Neural progenitor cell (in vitro differentiated cells): Measurements from ENCODE around the gene IER5.
"Not testable (repeated sequence)": the region's sequence is repeated elsewhere in the genome, so short reads cannot be mapped to it uniquely, and the experiment has no call there.

Source experiments
- CTCF ChIP-seq: fragments of 200-600 bp; sonication (generic); IDR thresholded peaks from 2 replicates; pipeline ENCODE4 v1.5.1; 2017; ENCODE audit warnings: antibody characterized with exemption, mild to moderate bottlenecking
- EZH2 ChIP-seq: fragments of 200-600 bp; sonication (generic); IDR thresholded peaks from 2 replicates; pipeline ENCODE4 v1.6.1; 2017; ENCODE audit warnings: antibody characterized with exemption, mild to moderate bottlenecking, moderate library complexity

DNA sequence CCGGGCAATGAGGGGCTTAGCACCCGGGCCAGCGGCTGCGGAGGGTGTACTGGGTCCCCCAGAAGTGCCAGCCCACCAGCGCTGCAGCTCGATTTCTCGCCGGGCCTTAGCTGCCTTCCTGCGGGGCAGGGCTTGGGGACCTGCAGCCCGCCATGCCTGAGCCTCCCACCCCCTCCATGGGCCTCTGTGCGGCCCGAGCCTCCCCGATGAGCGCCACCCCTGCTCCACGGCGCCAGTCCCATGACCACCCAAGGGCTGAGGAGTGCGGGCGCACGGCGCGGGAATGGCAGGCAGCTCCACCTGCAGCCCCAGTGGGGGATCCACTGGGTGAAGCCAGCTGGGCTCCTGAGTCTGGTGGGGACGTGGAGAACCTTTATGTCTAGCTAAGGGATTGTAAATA, 42.6 kb upstream of the IER5 start:
- TF ChIP-seq CTCF, EZH2: not testable (repeated sequence)
